Measurements from ENCODE around the gene RAMACL. TPM values are rescaled to one million over a fixed set of nuclear protein-coding genes. Genes with fewer than 3 reads are reported as not detected.

The RAMACL gene
- total RNA-seq, 2 experiments from 2014 or later, result 0.30 to 0.41 TPM

- no peaks in the 10 kb centered on the region for H3K9me3 ChIP-seq (ENCODE audit: low read length)
- POLR2A ChIA-PET, result no interaction called here
- no peak overlapping the region for H3K27ac ChIP-seq (ENCODE audit: low read depth, low read length, poor library complexity, severe bottlenecking)
- TF ChIP-seq EZH2phosphoT487 (IDR thresholded peaks at IDR 0.05; ENCODE audit: borderline replicate concordance, low read depth, low read length), result no peak
- TF ChIP-seq CTCF (conservative IDR thresholded peaks at IDR 0.05; ENCODE audit: low read length), result no peak
- CTCF ChIA-PET (ENCODE audit: unreplicated experiment), result no interaction called here
- intact Hi-C loops (cut with micrococcal nuclease; ENCODE audit: unreplicated experiment), result no loop called here
- H3K9me2 ChIP-seq (ENCODE audit: insufficient read depth, low read length), result no peaks in the 10 kb centered on the region
- no peak for DNase-seq (ENCODE audit: low spot score)
- H3K79me2 ChIP-seq (ENCODE audit: insufficient read depth, low read depth, low read length), result no peaks in the 10 kb centered on the region
- H3K4me1 ChIP-seq (ENCODE audit: insufficient read depth, low read length, poor library complexity, severe bottlenecking), result peaks cover 35% of the 10 kb centered on the region
- H3K4me3 ChIP-seq (ENCODE audit: low read depth, low read length, poor library complexity, severe bottlenecking), result no peak overlapping the region
- H2AFZ ChIP-seq (ENCODE audit: low read length), result no peak overlapping the region
- no TSS peak for BruUV-seq (replicated peaks)
- H3K4me2 ChIP-seq (ENCODE audit: low read length), result no peak overlapping the region
- no peaks in the 10 kb centered on the region for H4K20me1 ChIP-seq (ENCODE audit: insufficient read depth, low read length)
- H3K36me3 ChIP-seq (ENCODE audit: insufficient read depth, low read length), result no peaks in the 10 kb centered on the region
These were observed 4.5 kb upstream of the RAMACL start for GRCh38 chr6:166591026-166591425.

- H3K79me2 ChIP-seq (ENCODE audit: insufficient read depth, low read depth, low read length), result no peaks in the 10 kb centered on the region
- H4K20me1 ChIP-seq (ENCODE audit: insufficient read depth, low read length), result no peaks in the 10 kb centered on the region
- peak overlapping the region; percentile 94; the same call in 1 of the 2 replicates for H2AFZ ChIP-seq (ENCODE audit: low read length)
- intact Hi-C loops (cut with micrococcal nuclease; ENCODE audit: unreplicated experiment), result loop anchor here (5.0 kb wide), 1 partner anchor 128 kb away; no protein-coding TSS in a partner anchor
- ChIA-PET CTCF (ENCODE audit: unreplicated experiment) (no interaction called here), POLR2A (interaction anchor here (0.6 to 1.1 kb wide), 2 partner anchors 10 to 418 kb away, joined by 3 read pairs; no protein-coding TSS in a partner anchor)
- H3K27ac ChIP-seq (ENCODE audit: low read depth, low read length, poor library complexity, severe bottlenecking), result no peak overlapping the region
- DNase-seq (ENCODE audit: low spot score), result no peak
- no TSS peak for BruUV-seq (replicated peaks)
- H3K9me3 ChIP-seq (ENCODE audit: low read length), result no peaks in the 10 kb centered on the region
- peak overlapping the region; percentile 79 for H3K4me2 ChIP-seq (ENCODE audit: low read length)
- H3K4me3 ChIP-seq (ENCODE audit: low read depth, low read length, poor library complexity, severe bottlenecking), result no peak overlapping the region
- H3K36me3 ChIP-seq (ENCODE audit: insufficient read depth, low read length), result no peaks in the 10 kb centered on the region
- H3K9me2 ChIP-seq (ENCODE audit: insufficient read depth, low read length), result no peaks in the 10 kb centered on the region
- TF ChIP-seq CTCF (conservative IDR thresholded peaks at IDR 0.05; ENCODE audit: low read length) (no peak), EZH2phosphoT487 (IDR thresholded peaks at IDR 0.05; ENCODE audit: borderline replicate concordance, low read depth, low read length) (no peak)
- peaks cover 35% of the 10 kb centered on the region for H3K4me1 ChIP-seq (ENCODE audit: insufficient read depth, low read length, poor library complexity, severe bottlenecking)
These were observed 3.5 kb upstream of the RAMACL start for GRCh38 chr6:166589786-166590574.

GRCh38 chr6:166589337-166589731 lies 2.9 kb upstream of the RAMACL start:
- BruUV-seq (replicated peaks), result no TSS peak
- intact Hi-C loops (cut with micrococcal nuclease; ENCODE audit: unreplicated experiment), result loop anchor here (5.0 kb wide), 1 partner anchor 127 kb away; no protein-coding TSS in a partner anchor
- peaks cover 35% of the 10 kb centered on the region for H3K4me1 ChIP-seq (ENCODE audit: insufficient read depth, low read length, poor library complexity, severe bottlenecking)
- H2AFZ ChIP-seq (ENCODE audit: low read length), result peak overlapping the region; percentile 94; the same call in 1 of the 2 replicates
- no peaks in the 10 kb centered on the region for H3K9me3 ChIP-seq (ENCODE audit: low read length)
- H3K9me2 ChIP-seq (ENCODE audit: insufficient read depth, low read length), result no peaks in the 10 kb centered on the region
- CTCF ChIA-PET (ENCODE audit: unreplicated experiment), result interaction anchor here (1.7 kb wide), 1 partner anchor 38 kb away, joined by 7 read pairs; no protein-coding TSS in a partner anchor
- H3K79me2 ChIP-seq (ENCODE audit: insufficient read depth, low read depth, low read length), result no peaks in the 10 kb centered on the region
- H3K4me2 ChIP-seq (ENCODE audit: low read length), result peak overlapping the region; percentile 79
- peak overlapping the region; percentile 93 for H3K27ac ChIP-seq (ENCODE audit: low read depth, low read length, poor library complexity, severe bottlenecking)
- no peaks in the 10 kb centered on the region for H3K36me3 ChIP-seq (ENCODE audit: insufficient read depth, low read length)
- TF ChIP-seq CTCF (conservative IDR thresholded peaks at IDR 0.05; ENCODE audit: low read length) (no peak), EZH2phosphoT487 (IDR thresholded peaks at IDR 0.05; ENCODE audit: borderline replicate concordance, low read depth, low read length) (no peak)
- peak; percentile 5 for DNase-seq (ENCODE audit: low spot score)
- POLR2A ChIA-PET, result interaction anchor here (0.6 to 1.7 kb wide), 6 partner anchors 8 to 248 kb away, joined by 3 to 6 read pairs (median 4); partner anchors contain the start of gene RPS6KA2
- H4K20me1 ChIP-seq (ENCODE audit: insufficient read depth, low read length), result no peaks in the 10 kb centered on the region
- H3K4me3 ChIP-seq (ENCODE audit: low read depth, low read length, poor library complexity, severe bottlenecking), result peak overlapping the region; percentile 32
